Thyroid gland (tissue), 4 donors: ENCODE results near the gene SLC9A1. TPM values are rescaled to one million over a fixed set of nuclear protein-coding genes. Genes with fewer than 3 reads are reported as not detected.
A peak's percentile ranks its signal among the peaks of the same experiment; 100 is the strongest.

Experiments
- DNase-seq, 2 donors: peaks; one replicate each; pipeline ENCODE4 v3.0.0-alpha.2; 2019
- H3K27ac ChIP-seq, 3 donors: fragments of 200-600 bp; sonication (generic); 1 replicate in 2 of 3; 2 replicates in 1 of 3; pipeline ENCODE4 v1.5.1; 2016 to 2019; ENCODE audit warnings: mild to moderate bottlenecking in 1 of 3, moderate library complexity in 1 of 3
- H3K27me3 ChIP-seq: fragments of 200-600 bp; sonication (generic); one replicate; pipeline ENCODE4 v1.5.1; 2019
- H3K36me3 ChIP-seq, 2 donors: fragments of 200-600 bp; sonication (generic); one replicate each; pipeline ENCODE4 v1.5.1; 2016 to 2019
- H3K4me1 ChIP-seq, 2 donors: fragments of 200-600 bp; sonication (generic); one replicate each; pipeline ENCODE4 v1.5.1; 2017 to 2019
- H3K4me3 ChIP-seq, 3 donors: fragments of 200-600 bp; sonication (generic); replicated peaks in 1 of 3; 1 replicate in 2 of 3; 2 replicates in 1 of 3; pipeline ENCODE4 v1.5.1; 2016; ENCODE audit warnings: mild to moderate bottlenecking in 1 of 3
- H3K9me3 ChIP-seq: fragments of 200-600 bp; sonication (generic); one replicate; pipeline ENCODE4 v1.5.1; 2017
- POLR2A ChIP-seq, 2 donors: fragments of 450-650 bp; IDR thresholded peaks; one replicate each; pipeline ENCODE4 v1.6.1; 2017; ENCODE audit warnings: antibody characterized with exemption in 2 of 2, mild to moderate bottlenecking in 2 of 2, moderate library complexity in 1 of 2
- WGBS, 2 donors: methylation state at CpG; one replicate each; pipeline ENCODE4 v1.1.5; 2017; 5-methylcytosine and 5-hydroxymethylcytosine counted together
- intact Hi-C: fragments of 100-400 bp; cut with DNase I; formaldehyde crosslinking; loops from one replicate; pipeline ENCODE4 v1.15.1; 2023
- total RNA-seq, 4 donors: library from RNA; depleted of rRNA; stranded (reverse); fragments of >200 nt; gene quantifications; one replicate each; pipeline ENCODE4 v1.2.3, GENCODE V29; 2016
- TF ChIP-seq, protein P1 (sequence below), 6 experiments: fragments of 200-600 bp in 3 of 6; fragments of 450-650 bp in 3 of 6; sonication (generic) in 3 of 6; IDR thresholded peaks; one replicate each; pipeline ENCODE4 v1.5.1; 2016 to 2019; ENCODE audit warnings: antibody characterized with exemption in 6 of 6, mild to moderate bottlenecking in 2 of 6, inconsistent platforms in 1 of 6, moderate library complexity in 1 of 6

The SLC9A1 gene
- total RNA-seq, 4 donors from 2014 or later = 13.3 to 26.1 (median 19.9) TPM

DNA sequence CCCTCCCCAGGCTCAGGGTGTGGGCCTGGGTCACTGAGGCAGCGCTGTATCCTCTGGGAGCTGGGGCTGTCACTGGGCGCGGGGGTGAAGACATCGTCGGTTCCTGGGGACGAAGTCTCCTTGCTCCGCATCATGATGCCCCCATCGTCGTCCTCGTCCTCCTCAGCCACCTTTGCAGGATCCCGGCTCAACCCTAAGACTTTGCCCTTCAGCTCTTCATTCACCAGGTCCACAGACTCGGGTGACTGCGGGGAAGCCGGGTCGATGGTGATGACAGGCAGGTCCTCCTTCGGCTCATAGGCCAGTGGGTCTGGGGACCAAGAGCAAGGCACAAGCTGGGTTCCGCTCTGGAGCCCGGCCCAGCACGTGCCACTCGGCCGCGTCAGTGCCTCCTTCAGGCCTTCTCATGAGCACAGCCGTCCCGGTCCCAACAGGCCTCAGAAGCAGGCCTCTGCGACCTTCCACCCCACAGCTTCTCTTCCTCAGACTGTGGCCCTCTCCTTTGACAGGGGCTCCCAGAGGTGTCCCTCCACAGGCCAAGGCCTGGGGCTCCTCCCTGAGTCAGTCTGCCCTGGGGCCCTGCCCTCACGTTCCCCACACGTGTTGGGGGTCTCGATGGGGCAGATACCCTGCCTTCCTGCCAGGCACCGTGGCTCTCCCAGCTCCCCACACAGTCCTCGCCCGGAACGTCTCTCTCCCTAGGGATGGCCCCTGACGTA is 54.4 kb downstream of the SLC9A1 start:
- Histone ChIP-seq H3K36me3 (peaks cover 0 to under 1% of the 10 kb centered on the region in 2 donors), H3K27ac (peak overlapping the region in 2 of 3 donors; percentile 52 to 69), H3K4me3 (no peak overlapping the region), H3K4me1 (peaks cover 5 to 21% of the 10 kb centered on the region in 2 donors), H3K27me3 (no peaks in the 10 kb centered on the region), H3K9me3 (no peaks in the 10 kb centered on the region)
- DNase-seq = no peak
- TF ChIP-seq, protein P1, sequence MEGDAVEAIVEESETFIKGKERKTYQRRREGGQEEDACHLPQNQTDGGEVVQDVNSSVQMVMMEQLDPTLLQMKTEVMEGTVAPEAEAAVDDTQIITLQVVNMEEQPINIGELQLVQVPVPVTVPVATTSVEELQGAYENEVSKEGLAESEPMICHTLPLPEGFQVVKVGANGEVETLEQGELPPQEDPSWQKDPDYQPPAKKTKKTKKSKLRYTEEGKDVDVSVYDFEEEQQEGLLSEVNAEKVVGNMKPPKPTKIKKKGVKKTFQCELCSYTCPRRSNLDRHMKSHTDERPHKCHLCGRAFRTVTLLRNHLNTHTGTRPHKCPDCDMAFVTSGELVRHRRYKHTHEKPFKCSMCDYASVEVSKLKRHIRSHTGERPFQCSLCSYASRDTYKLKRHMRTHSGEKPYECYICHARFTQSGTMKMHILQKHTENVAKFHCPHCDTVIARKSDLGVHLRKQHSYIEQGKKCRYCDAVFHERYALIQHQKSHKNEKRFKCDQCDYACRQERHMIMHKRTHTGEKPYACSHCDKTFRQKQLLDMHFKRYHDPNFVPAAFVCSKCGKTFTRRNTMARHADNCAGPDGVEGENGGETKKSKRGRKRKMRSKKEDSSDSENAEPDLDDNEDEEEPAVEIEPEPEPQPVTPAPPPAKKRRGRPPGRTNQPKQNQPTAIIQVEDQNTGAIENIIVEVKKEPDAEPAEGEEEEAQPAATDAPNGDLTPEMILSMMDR (IDR thresholded peaks at IDR 0.05) = no peak
- TF ChIP-seq POLR2A (IDR thresholded peaks at IDR 0.05) = no peak
- intact Hi-C loops = loop anchor here (10.0 kb wide), 1 partner anchor 294 kb away; the partner anchor contains the start of gene GPR3
- WGBS, 2 donors = 84 to 90% methylated on average over 17 to 29 of the region's 33 CpGs

DNA sequence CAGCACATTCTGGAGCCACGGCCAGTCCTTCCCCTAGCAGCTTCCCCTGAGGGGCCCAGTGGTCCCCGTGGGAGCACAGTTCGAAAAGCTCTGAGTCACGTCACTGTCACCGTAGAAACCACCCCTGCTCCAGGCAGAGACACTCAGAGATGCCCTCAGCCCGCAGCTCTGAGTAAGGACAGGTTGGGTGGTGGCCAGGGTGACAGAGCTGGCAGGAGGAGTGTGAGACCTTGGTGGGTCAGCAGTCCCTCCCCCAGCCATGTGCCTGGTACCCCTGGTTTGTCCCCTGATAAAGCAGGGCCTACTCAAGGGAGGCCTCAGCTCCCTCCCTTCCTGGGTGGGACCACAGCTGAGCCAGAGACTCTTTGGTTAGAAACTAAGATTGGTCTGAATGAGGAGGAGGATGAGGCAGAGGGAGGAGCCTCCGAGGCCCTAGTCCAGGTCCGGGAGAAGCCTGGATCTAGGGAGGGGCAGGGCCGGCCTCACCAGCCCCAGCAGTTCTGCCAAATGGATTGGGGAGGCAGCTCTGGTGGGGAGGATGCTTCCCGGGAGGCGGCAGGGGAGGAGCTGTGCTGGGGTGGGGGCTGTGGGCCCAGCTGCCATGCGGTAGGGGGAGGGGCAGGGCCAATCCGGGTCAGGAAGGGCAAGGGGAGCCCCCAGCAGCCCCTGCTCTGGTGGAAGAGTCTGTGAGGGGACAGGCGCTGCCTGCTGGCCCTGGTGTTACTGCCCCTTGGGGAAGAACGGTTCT is 55.2 kb downstream of the SLC9A1 start:
- Histone ChIP-seq H3K4me1 (peaks cover 5 to 21% of the 10 kb centered on the region in 2 donors), H3K36me3 (no peaks in the 10 kb centered on the region), H3K27me3 (no peaks in the 10 kb centered on the region), H3K27ac (peak overlapping the region; percentile 52 to 71 (median 69)), H3K9me3 (no peaks in the 10 kb centered on the region), H3K4me3 (no peak overlapping the region)
- peak in 1 of 2 donors; percentile 44 for DNase-seq
- TF ChIP-seq POLR2A (IDR thresholded peaks at IDR 0.05) = no peak
- TF ChIP-seq, protein P1 (IDR thresholded peaks at IDR 0.05) = no peak
- 33 to 51% methylated on average over 14 to 15 of the region's 15 CpGs for WGBS, 2 donors
- intact Hi-C loops = loop anchor here (5.0 to 10.0 kb wide), 2 partner anchors 102 to 295 kb away; partner anchors contain the start of gene GPR3

DNA sequence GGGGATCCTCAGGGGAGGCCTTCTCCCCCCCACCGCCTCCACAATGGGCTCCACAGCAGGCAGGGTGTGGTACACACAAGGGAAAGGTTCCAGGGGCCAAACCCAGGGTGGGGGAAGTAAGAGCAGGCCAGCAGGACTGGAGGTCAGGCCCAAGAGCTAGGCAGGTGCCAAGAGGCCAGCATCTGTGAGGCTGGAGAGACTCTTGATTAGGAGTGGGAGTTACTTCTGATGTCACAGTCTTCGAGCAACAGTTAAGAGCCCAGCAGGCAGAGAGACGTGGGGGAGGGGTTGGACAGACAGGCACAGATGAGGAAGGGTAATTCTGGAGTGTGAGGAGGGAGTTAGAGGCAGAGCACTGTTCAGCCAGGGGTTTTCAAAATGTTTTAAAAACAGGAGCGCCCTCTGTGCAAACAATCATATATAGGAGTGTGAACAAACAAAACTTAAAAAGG is 55.8 kb downstream of the SLC9A1 start:
- Histone ChIP-seq H3K4me1 (peaks cover 5 to 21% of the 10 kb centered on the region in 2 donors), H3K27ac (peak overlapping the region; percentile 52 to 71 (median 69)), H3K27me3 (no peaks in the 10 kb centered on the region), H3K36me3 (no peaks in the 10 kb centered on the region), H3K4me3 (no peak overlapping the region), H3K9me3 (no peaks in the 10 kb centered on the region)
- TF ChIP-seq, protein P1 (IDR thresholded peaks at IDR 0.05) = no peak
- no peak for TF ChIP-seq POLR2A (IDR thresholded peaks at IDR 0.05)
- peak; percentile 60 to 82 for DNase-seq
- 18 to 23% methylated on average over 4 of the region's 4 CpGs for WGBS, 2 donors
- intact Hi-C loops = loop anchor here (5.0 kb wide), 1 partner anchor 102 kb away; no protein-coding TSS in a partner anchor

DNA sequence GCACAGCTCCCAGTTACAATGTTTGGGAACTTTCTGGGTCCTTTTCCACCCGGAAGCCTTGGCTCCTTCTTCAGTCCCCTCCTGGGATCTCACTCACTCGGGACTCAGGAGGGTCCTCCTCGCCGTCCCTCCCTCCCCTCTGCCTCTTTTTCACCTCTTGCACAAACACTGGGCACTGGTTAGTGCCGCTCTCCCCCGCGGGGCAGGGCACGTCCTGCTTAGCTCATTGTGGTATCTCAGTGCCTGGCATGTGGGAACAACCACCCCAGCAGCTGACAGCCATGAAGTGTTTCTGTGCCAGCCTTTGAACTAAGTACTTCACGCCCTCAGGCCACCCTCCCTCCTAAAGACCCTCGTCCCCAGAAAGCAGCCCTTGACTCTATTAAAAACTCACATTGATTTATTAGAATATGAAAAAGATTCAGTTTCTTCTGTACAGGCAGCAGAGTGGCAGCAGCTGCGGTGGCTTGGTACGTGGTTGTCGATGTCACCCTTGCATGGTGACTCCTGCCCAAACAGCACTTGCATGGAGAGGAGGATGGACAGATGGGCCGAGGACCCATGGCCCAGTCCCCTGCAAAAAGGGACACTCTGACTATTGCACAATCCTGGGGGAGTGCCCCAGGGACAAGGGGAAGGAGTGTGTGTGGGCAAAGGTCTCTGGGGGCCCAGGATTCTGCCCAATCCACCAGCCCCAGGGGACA is 56.3 kb downstream of the SLC9A1 start:
- intact Hi-C loops = loop anchor here (5.0 kb wide), 1 partner anchor 101 kb away; no protein-coding TSS in a partner anchor
- no peak for DNase-seq
- WGBS, 2 donors = 70 to 71% methylated on average over 14 of the region's 14 CpGs

More for the DNA sequence above, 56.3 kb downstream of the SLC9A1 start:
- Histone ChIP-seq H3K9me3 (no peaks in the 10 kb centered on the region), H3K4me1 (peaks cover 5 to 21% of the 10 kb centered on the region in 2 donors), H3K27ac (peak overlapping the region in 2 of 3 donors; percentile 69 to 71), H3K4me3 (no peak overlapping the region), H3K27me3 (no peaks in the 10 kb centered on the region), H3K36me3 (no peaks in the 10 kb centered on the region)
- TF ChIP-seq, protein P1 (IDR thresholded peaks at IDR 0.05) = no peak
- no peak for TF ChIP-seq POLR2A (IDR thresholded peaks at IDR 0.05)
